Fibroblast of lung (primary cell): Measurements from ENCODE around the gene ARSG.

Experiments
- EZH2 ChIP-seq: IDR thresholded peaks from 2 replicates; pipeline ENCODE4 v1.5.1; 2012; ENCODE audit warnings: low read length, control low read depth, mild to moderate bottlenecking; ENCODE audit errors: missing control alignments
- TF ChIP-seq, protein P1 (sequence below), 2 donors: IDR thresholded peaks in 1 of 2; conservative IDR thresholded peaks in 1 of 2; 1 replicate in 1 of 2; 2 replicates in 1 of 2; pipeline ENCODE4 v1.5.1; 2011 to 2012; ENCODE audit warnings: low read length in 2 of 2, control low read depth in 1 of 2, inconsistent platforms in 1 of 2, low read depth in 1 of 2, mild to moderate bottlenecking in 1 of 2

DNA sequence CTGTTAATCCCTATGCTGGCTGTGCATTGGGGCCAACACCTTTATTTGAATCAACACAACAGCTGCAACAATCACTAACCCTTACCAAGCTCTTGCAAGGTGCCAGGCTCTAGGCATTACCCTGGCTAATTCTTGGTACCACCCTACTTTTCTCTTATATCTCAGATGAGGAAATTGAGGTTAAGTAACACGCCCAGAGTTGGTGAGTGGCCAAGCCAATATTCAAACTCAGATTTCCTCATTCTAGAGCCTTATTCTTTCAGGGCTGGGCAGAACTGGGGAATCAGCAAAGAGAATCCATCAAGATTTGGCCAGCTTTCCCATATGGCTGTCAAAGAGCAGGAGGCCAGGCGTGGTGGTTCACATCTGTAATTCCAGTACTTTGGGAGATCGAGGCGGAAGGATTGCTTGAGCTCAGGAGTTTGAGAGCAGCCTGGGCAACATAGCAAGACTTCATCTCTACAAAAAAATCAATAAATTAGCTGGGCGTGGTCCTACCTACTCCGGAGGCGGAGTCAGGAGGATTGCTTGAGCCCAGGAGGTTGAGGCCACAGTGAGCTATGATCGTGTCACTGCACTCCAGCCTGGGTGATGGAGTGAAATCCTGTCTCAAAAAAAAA lies 23.7 kb downstream of the ARSG start:
- TF ChIP-seq, protein P1, sequence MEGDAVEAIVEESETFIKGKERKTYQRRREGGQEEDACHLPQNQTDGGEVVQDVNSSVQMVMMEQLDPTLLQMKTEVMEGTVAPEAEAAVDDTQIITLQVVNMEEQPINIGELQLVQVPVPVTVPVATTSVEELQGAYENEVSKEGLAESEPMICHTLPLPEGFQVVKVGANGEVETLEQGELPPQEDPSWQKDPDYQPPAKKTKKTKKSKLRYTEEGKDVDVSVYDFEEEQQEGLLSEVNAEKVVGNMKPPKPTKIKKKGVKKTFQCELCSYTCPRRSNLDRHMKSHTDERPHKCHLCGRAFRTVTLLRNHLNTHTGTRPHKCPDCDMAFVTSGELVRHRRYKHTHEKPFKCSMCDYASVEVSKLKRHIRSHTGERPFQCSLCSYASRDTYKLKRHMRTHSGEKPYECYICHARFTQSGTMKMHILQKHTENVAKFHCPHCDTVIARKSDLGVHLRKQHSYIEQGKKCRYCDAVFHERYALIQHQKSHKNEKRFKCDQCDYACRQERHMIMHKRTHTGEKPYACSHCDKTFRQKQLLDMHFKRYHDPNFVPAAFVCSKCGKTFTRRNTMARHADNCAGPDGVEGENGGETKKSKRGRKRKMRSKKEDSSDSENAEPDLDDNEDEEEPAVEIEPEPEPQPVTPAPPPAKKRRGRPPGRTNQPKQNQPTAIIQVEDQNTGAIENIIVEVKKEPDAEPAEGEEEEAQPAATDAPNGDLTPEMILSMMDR (conservative IDR thresholded peaks at IDR 0.05 in 1 of 2, IDR thresholded peaks at IDR 0.05 in 1 of 2; ENCODE audit: low read depth in 1 of 2, low read length in 2 of 2): no peak
- no peak for TF ChIP-seq EZH2
